Retinal pigment epithelial cell (primary cell): ENCODE measurements around the gene GLMP.

ENCODE experiments used
- DNase-seq: peaks from one replicate; pipeline ENCODE4 v3.0.0-alpha.2; 2010; ENCODE audit warnings: low read depth
- H3K4me3 ChIP-seq: 2 replicates; pipeline ENCODE4 v1.5.1; 2011; ENCODE audit warnings: mild to moderate bottlenecking, low read length, control low read depth, moderate library complexity
- TF ChIP-seq, protein P1 (sequence below): conservative IDR thresholded peaks from 2 replicates; pipeline ENCODE4 v1.5.1; 2011; ENCODE audit warnings: low read depth, low read length, control low read depth, inconsistent platforms

The GLMP gene

GRCh38 chr1:156251527-156251926 lies 44.0 kb downstream of the GLMP start:
- DNase-seq: no peak
- TF ChIP-seq, protein P1, sequence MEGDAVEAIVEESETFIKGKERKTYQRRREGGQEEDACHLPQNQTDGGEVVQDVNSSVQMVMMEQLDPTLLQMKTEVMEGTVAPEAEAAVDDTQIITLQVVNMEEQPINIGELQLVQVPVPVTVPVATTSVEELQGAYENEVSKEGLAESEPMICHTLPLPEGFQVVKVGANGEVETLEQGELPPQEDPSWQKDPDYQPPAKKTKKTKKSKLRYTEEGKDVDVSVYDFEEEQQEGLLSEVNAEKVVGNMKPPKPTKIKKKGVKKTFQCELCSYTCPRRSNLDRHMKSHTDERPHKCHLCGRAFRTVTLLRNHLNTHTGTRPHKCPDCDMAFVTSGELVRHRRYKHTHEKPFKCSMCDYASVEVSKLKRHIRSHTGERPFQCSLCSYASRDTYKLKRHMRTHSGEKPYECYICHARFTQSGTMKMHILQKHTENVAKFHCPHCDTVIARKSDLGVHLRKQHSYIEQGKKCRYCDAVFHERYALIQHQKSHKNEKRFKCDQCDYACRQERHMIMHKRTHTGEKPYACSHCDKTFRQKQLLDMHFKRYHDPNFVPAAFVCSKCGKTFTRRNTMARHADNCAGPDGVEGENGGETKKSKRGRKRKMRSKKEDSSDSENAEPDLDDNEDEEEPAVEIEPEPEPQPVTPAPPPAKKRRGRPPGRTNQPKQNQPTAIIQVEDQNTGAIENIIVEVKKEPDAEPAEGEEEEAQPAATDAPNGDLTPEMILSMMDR: no peak
- H3K4me3 ChIP-seq: no peak overlapping the region

DNA sequence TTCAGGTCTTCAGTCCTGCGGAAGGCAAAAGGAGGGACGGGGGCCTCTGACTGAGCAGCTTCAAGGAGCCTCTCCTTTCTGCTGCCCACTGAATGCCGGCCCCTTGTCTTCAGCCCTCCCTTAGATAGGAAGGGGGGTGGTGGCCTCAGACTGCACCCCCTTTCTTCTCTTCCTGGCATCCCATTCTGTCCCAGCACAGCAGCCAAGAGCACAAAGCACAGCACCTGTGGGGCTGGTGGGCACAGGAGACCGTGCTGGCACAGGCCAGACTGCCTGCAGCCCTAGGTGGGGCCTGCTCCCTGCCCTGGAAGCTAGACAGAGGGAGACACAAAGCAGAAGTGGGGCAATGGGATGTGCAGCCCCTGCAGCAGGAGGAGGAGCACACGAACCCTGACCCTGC lies 45.9 kb downstream of the GLMP start:
- TF ChIP-seq, protein P1: no peak

DNA sequence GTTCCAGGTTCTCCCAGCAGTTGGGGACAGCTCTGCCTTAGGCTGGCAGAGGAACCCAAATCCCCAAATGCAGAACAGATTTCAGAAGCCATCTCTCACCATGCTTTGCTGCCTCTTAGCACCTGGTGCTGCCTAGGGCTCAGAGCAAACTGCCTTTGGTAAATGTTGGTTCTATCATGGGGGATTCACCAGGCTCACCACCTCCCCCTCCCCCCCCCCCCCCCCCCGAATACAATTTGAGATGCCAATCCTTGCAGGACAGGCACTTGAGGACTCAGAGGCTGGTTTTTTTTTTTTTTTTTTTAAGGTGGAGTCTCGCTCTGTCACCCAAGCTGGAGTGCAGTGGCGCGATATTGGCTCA lies 47.2 kb downstream of the GLMP start:
- no peak overlapping the region for H3K4me3 ChIP-seq
- DNase-seq: no peak
- TF ChIP-seq, protein P1: no peak

More for the DNA sequence above, 45.9 kb downstream of the GLMP start:
- no peak for DNase-seq
- no peak overlapping the region for H3K4me3 ChIP-seq

- TF ChIP-seq, protein P1: no peak
- H3K4me3 ChIP-seq: no peak within 1 kb of the TSS
- no peak for DNase-seq
These were observed 47.8 kb downstream of the GLMP start, which contains the start of gene PAQR6 for GRCh38 chr1:156247460-156248322. Gene PAQR6, minus strand, starts transcription at chr1:156248056. Its CDS starts 1,325 bp downstream, at chr1:156246731.

- TF ChIP-seq, protein P1: no peak
- no peak for DNase-seq
- no peak overlapping the region for H3K4me3 ChIP-seq
These were observed 48.6 kb downstream of the GLMP start for GRCh38 chr1:156246781-156247459.

DNA sequence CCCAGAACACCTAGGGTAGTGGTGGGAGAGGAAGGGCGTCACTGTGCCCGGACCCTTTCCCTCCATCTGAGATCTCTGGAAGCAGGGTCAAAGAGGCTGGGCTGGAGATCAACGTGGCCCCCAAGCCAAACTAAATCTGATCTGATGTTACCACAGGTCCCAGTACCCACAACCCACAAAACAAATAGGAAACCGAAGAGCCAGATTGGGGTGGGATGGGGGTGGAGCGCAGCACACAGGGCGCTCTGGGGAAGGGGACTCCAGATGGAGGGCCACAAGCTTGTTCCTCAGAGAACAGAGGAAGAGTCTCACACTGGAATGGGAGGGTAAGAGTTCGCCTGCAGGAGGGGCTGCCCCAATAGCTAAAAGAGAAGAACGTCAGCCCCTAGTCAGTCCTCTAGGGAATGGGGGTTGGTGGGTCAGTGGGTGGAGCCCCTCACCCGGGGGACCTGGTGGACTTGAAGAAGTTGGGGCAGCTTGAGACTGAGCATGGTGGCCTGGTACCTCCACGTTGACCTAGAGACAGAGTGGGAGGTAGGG lies 49.2 kb downstream of the GLMP start:
- DNase-seq: no peak
- TF ChIP-seq, protein P1: no peak
- H3K4me3 ChIP-seq: no peak overlapping the region
